Measurements from ENCODE around the gene SLC16A10. TPM values are rescaled to one million over a fixed set of nuclear protein-coding genes. Genes with fewer than 3 reads are reported as not detected.

Gene SLC16A10
- total RNA-seq, 2 experiments from 2014 or later: 13.4 to 13.8 TPM

GRCh38 chr6:111221804-111222203, 134.5 kb downstream of the SLC16A10 start:
- H3K36me3 Mint-ChIP-seq (ENCODE audit: low read depth): peaks cover 7% of the 10 kb centered on the region
- H3K27ac Mint-ChIP-seq: no peak overlapping the region
- H3K27me3 ChIP-seq (ENCODE audit: control insufficient read depth in 1 of 2, insufficient read depth in 2 of 2, low read length in 2 of 2): no peaks in the 10 kb centered on the region
- no peaks in the 10 kb centered on the region for H3K27me3 Mint-ChIP-seq
- H3K4me3 ChIP-seq (ENCODE audit: low read length): no peak overlapping the region
- H3K4me1 Mint-ChIP-seq (ENCODE audit: low read depth): no peaks in the 10 kb centered on the region
- H3K27ac ChIP-seq (ENCODE audit: low read depth in 1 of 2, low read length in 2 of 2): no peak overlapping the region
- H3K4me3 Mint-ChIP-seq: no peak overlapping the region
- no peaks in the 10 kb centered on the region for H3K9me3 ChIP-seq (ENCODE audit: control insufficient read depth in 1 of 2, insufficient read depth in 1 of 2, low read length in 2 of 2)
- CTCF ChIA-PET: no interaction called here
- intact Hi-C loops (cut with DNase I, micrococcal nuclease): no loop called here
- no peaks in the 10 kb centered on the region for H3K9me3 Mint-ChIP-seq
- DNase-seq: no peak
- TF ChIP-seq, protein P1, sequence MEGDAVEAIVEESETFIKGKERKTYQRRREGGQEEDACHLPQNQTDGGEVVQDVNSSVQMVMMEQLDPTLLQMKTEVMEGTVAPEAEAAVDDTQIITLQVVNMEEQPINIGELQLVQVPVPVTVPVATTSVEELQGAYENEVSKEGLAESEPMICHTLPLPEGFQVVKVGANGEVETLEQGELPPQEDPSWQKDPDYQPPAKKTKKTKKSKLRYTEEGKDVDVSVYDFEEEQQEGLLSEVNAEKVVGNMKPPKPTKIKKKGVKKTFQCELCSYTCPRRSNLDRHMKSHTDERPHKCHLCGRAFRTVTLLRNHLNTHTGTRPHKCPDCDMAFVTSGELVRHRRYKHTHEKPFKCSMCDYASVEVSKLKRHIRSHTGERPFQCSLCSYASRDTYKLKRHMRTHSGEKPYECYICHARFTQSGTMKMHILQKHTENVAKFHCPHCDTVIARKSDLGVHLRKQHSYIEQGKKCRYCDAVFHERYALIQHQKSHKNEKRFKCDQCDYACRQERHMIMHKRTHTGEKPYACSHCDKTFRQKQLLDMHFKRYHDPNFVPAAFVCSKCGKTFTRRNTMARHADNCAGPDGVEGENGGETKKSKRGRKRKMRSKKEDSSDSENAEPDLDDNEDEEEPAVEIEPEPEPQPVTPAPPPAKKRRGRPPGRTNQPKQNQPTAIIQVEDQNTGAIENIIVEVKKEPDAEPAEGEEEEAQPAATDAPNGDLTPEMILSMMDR (IDR thresholded peaks at IDR 0.05): no peak
- no peaks in the 10 kb centered on the region for H3K36me3 ChIP-seq (ENCODE audit: insufficient read depth, low read length)
- no peak for ATAC-seq (ENCODE audit: poor library complexity)
- H3K4me1 ChIP-seq (ENCODE audit: insufficient read depth, low read length): no peaks in the 10 kb centered on the region
- POLR2A ChIA-PET: no interaction called here

- Mint-ChIP-seq H3K4me3 (no peak overlapping the region), H3K27me3 (no peaks in the 10 kb centered on the region), H3K9me3 (no peaks in the 10 kb centered on the region), H3K27ac (no peak overlapping the region), H3K4me1 (ENCODE audit: low read depth) (no peaks in the 10 kb centered on the region), H3K36me3 (ENCODE audit: low read depth) (peaks cover 7% of the 10 kb centered on the region)
- ATAC-seq (ENCODE audit: poor library complexity): no peak
- Histone ChIP-seq H3K36me3 (ENCODE audit: insufficient read depth, low read length) (no peaks in the 10 kb centered on the region), H3K27ac (ENCODE audit: low read depth in 1 of 2, low read length in 2 of 2) (no peak overlapping the region), H3K27me3 (ENCODE audit: control insufficient read depth in 1 of 2, insufficient read depth in 2 of 2, low read length in 2 of 2) (no peaks in the 10 kb centered on the region), H3K9me3 (ENCODE audit: control insufficient read depth in 1 of 2, insufficient read depth in 1 of 2, low read length in 2 of 2) (no peaks in the 10 kb centered on the region), H3K4me1 (ENCODE audit: insufficient read depth, low read length) (no peaks in the 10 kb centered on the region), H3K4me3 (ENCODE audit: low read length) (no peak overlapping the region)
- POLR2A ChIA-PET: no interaction called here
- intact Hi-C loops (cut with DNase I, micrococcal nuclease): no loop called here
- CTCF ChIA-PET: interaction anchor here (1.1 to 1.2 kb wide), 2 partner anchors 9 kb away, joined by 3 read pairs; no protein-coding TSS in a partner anchor
- TF ChIP-seq, protein P1 (IDR thresholded peaks at IDR 0.05): no peak
- DNase-seq: no peak
These were observed 135.0 kb downstream of the SLC16A10 start for GRCh38 chr6:111222341-111222740.

DNA sequence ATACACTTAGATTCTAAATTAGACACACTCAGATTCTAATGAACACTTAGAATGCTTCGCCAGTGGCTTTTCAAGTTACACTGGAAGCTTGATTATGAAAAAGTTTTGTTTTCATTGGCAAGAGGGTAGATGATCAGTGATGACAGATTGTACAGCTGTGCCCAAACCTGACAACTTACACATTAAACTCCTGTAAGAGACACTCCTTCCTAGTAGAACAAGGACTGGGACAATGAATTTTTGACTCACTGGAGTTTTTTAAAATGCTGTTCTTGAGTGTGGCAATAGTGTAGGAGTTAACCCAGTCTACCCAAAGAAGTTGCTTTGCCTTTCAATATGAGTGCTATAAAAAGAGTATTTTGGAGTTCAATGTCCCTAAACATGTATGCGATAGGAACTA, 140.8 kb downstream of the SLC16A10 start:
- H3K9me3 ChIP-seq (ENCODE audit: control insufficient read depth in 1 of 2, insufficient read depth in 1 of 2, low read length in 2 of 2): no peaks in the 10 kb centered on the region
- TF ChIP-seq, protein P1 (IDR thresholded peaks at IDR 0.05): no peak
- Mint-ChIP-seq H3K9me3 (no peaks in the 10 kb centered on the region), H3K27me3 (no peaks in the 10 kb centered on the region), H3K27ac (no peak overlapping the region), H3K4me1 (ENCODE audit: low read depth) (no peaks in the 10 kb centered on the region), H3K4me3 (no peak overlapping the region), H3K36me3 (ENCODE audit: low read depth) (no peaks in the 10 kb centered on the region)
- no peak for ATAC-seq (ENCODE audit: poor library complexity)
- no peaks in the 10 kb centered on the region for H3K27me3 ChIP-seq (ENCODE audit: control insufficient read depth in 1 of 2, insufficient read depth in 2 of 2, low read length in 2 of 2)
- POLR2A ChIA-PET: no interaction called here
- H3K27ac ChIP-seq (ENCODE audit: low read depth in 1 of 2, low read length in 2 of 2): no peak overlapping the region
- H3K4me3 ChIP-seq (ENCODE audit: low read length): no peak overlapping the region
- DNase-seq: no peak
- CTCF ChIA-PET: no interaction called here
- H3K36me3 ChIP-seq (ENCODE audit: insufficient read depth, low read length): no peaks in the 10 kb centered on the region
- intact Hi-C loops (cut with DNase I, micrococcal nuclease): no loop called here
- no peaks in the 10 kb centered on the region for H3K4me1 ChIP-seq (ENCODE audit: insufficient read depth, low read length)
